Measurements from ENCODE around the gene ALG8. TPM values are rescaled to one million over a fixed set of nuclear protein-coding genes. Genes with fewer than 3 reads are reported as not detected.

The ALG8 gene
- total RNA-seq, 1 donor from 2014 or later, result 117 TPM

GRCh38 chr11:78138694-78139421 is 568 bp downstream of the ALG8 start:
- Mint-ChIP-seq H3K4me3 (peak overlapping the region; percentile 99), H3K27ac (peak overlapping the region; percentile 76), H3K36me3 (peaks cover 36% of the 10 kb centered on the region), H3K27me3 (ENCODE audit: insufficient read depth, low read depth) (peaks cover under 1% of the 10 kb centered on the region), H3K9me3 (peaks cover 3% of the 10 kb centered on the region), H3K4me1 (peaks cover 22% of the 10 kb centered on the region)
- peak; percentile 12 for DNase-seq (ENCODE audit: low spot score)
- H3K9ac ChIP-seq, result peak overlapping the region; percentile 80
- peaks cover 9% of the 10 kb centered on the region for H3K4me1 ChIP-seq
- no peaks in the 10 kb centered on the region for H3F3A ChIP-seq (ENCODE audit: low read depth)
- H3K4me3 ChIP-seq, result peak overlapping the region; percentile 93
- no peaks in the 10 kb centered on the region for H3K27me3 ChIP-seq
- no peaks in the 10 kb centered on the region for H3K9me3 ChIP-seq (ENCODE audit: low read depth)
- peak overlapping the region; percentile 95 for H3K4me2 ChIP-seq
- H2AFZ ChIP-seq (replicated peaks), result peak overlapping the region; percentile 95
- H3K27ac ChIP-seq, result no peak overlapping the region
- H4K20me1 ChIP-seq (ENCODE audit: low read depth), result no peaks in the 10 kb centered on the region
- peaks cover 3% of the 10 kb centered on the region for H3K36me3 ChIP-seq
- H3K79me2 ChIP-seq (ENCODE audit: low read depth), result peaks cover 75% of the 10 kb centered on the region
- TF ChIP-seq EZH2 (IDR thresholded peaks at IDR 0.05) (no peak), EZH2phosphoT487 (IDR thresholded peaks at IDR 0.05) (no peak)
- TF ChIP-seq, protein P1, sequence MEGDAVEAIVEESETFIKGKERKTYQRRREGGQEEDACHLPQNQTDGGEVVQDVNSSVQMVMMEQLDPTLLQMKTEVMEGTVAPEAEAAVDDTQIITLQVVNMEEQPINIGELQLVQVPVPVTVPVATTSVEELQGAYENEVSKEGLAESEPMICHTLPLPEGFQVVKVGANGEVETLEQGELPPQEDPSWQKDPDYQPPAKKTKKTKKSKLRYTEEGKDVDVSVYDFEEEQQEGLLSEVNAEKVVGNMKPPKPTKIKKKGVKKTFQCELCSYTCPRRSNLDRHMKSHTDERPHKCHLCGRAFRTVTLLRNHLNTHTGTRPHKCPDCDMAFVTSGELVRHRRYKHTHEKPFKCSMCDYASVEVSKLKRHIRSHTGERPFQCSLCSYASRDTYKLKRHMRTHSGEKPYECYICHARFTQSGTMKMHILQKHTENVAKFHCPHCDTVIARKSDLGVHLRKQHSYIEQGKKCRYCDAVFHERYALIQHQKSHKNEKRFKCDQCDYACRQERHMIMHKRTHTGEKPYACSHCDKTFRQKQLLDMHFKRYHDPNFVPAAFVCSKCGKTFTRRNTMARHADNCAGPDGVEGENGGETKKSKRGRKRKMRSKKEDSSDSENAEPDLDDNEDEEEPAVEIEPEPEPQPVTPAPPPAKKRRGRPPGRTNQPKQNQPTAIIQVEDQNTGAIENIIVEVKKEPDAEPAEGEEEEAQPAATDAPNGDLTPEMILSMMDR (IDR thresholded peaks at IDR 0.05), result no peak

DNA sequence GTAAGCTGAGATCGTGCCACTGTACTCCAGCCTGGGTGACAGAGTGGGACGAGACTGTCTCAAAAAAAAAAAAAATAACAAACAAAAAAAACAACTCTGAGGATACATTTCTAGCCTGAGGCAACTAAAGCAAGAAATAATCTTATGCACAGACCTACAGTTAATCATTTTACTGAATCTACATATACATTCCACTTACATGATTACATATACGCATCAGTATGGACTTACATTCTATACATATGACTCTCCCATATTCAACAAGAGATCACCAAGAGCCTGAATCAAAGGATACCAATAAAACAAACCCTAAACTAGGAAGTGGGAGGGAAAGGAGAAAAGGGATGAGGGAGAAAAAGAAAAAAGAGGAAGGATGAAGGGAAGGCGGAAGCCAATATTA is 1.1 kb downstream of the ALG8 start:
- Histone ChIP-seq H3K4me2 (peak overlapping the region; percentile 95), H3K9me3 (ENCODE audit: low read depth) (no peaks in the 10 kb centered on the region), H3K36me3 (peaks cover 3% of the 10 kb centered on the region), H3K79me2 (ENCODE audit: low read depth) (peaks cover 80% of the 10 kb centered on the region), H3K27me3 (no peaks in the 10 kb centered on the region), H3K27ac (no peak overlapping the region), H3K4me1 (peaks cover 9% of the 10 kb centered on the region), H3F3A (ENCODE audit: low read depth) (peaks cover under 1% of the 10 kb centered on the region), H3K4me3 (peak overlapping the region; percentile 93), H3K9ac (no peak overlapping the region), H4K20me1 (ENCODE audit: low read depth) (no peaks in the 10 kb centered on the region), H2AFZ (replicated peaks) (no peak overlapping the region)
- Mint-ChIP-seq H3K27me3 (ENCODE audit: insufficient read depth, low read depth) (peaks cover 4% of the 10 kb centered on the region), H3K36me3 (peaks cover 36% of the 10 kb centered on the region), H3K4me3 (peak overlapping the region; percentile 99), H3K9me3 (peaks cover 3% of the 10 kb centered on the region), H3K27ac (no peak overlapping the region), H3K4me1 (peaks cover 22% of the 10 kb centered on the region)
- no peak for DNase-seq (ENCODE audit: low spot score)
- no peak for TF ChIP-seq EZH2 (IDR thresholded peaks at IDR 0.05)
- no peak for TF ChIP-seq EZH2phosphoT487 (IDR thresholded peaks at IDR 0.05)
- TF ChIP-seq, protein P1 (IDR thresholded peaks at IDR 0.05), result no peak

- H3K9me3 ChIP-seq (ENCODE audit: low read depth), result no peaks in the 10 kb centered on the region
- no peaks in the 10 kb centered on the region for H4K20me1 ChIP-seq (ENCODE audit: low read depth)
- no peaks in the 10 kb centered on the region for H3K27me3 ChIP-seq
- DNase-seq (ENCODE audit: low spot score), result no peak
- TF ChIP-seq EZH2phosphoT487 (IDR thresholded peaks at IDR 0.05), result no peak
- TF ChIP-seq EZH2 (IDR thresholded peaks at IDR 0.05), result no peak
- TF ChIP-seq, protein P1 (IDR thresholded peaks at IDR 0.05), result no peak
- H3K36me3 ChIP-seq, result no peaks in the 10 kb centered on the region
- no peak overlapping the region for H3K27ac ChIP-seq
- peaks cover 71% of the 10 kb centered on the region for H3K79me2 ChIP-seq (ENCODE audit: low read depth)
- Mint-ChIP-seq H3K4me3 (no peak overlapping the region), H3K36me3 (peaks cover 25% of the 10 kb centered on the region), H3K9me3 (peaks cover 3% of the 10 kb centered on the region), H3K27me3 (ENCODE audit: insufficient read depth, low read depth) (peaks cover 4% of the 10 kb centered on the region), H3K4me1 (peaks cover 1% of the 10 kb centered on the region), H3K27ac (no peak overlapping the region)
- H3F3A ChIP-seq (ENCODE audit: low read depth), result peaks cover 4% of the 10 kb centered on the region
- no peaks in the 10 kb centered on the region for H3K4me1 ChIP-seq
- no peak overlapping the region for H3K4me3 ChIP-seq
- H2AFZ ChIP-seq (replicated peaks), result no peak overlapping the region
- no peak overlapping the region for H3K4me2 ChIP-seq
- H3K9ac ChIP-seq, result no peak overlapping the region
Observed at GRCh38 chr11:78132475-78132874, 7.0 kb downstream of the ALG8 start.
